Fibroblast of villous mesenchyme (primary cell): ENCODE results near the gene MBOAT1. TPM values are rescaled to one million over a fixed set of nuclear protein-coding genes. Genes with fewer than 3 reads are reported as not detected.
"Not testable (repeated sequence)": the region's sequence is repeated elsewhere in the genome, so short reads cannot be mapped to it uniquely, and the experiment has no call there.

Experiments
- DNase-seq: peaks from one replicate; pipeline ENCODE4 v3.0.0-alpha.2; 2010; ENCODE audit warnings: low read depth
- H3K4me3 ChIP-seq: 2 replicates; pipeline ENCODE4 v1.5.1; 2011; ENCODE audit warnings: low read depth, mild to moderate bottlenecking, low read length
- total RNA-seq: library from RNA; depleted of rRNA; stranded (reverse); fragments of >200 nt; gene quantifications from 2 replicates; pipeline ENCODE4 v1.2.3, GENCODE V29; 2012
- TF ChIP-seq, protein P1 (sequence below): IDR thresholded peaks from 2 replicates; pipeline ENCODE4 v1.5.1; 2012; ENCODE audit warnings: low read depth, mild to moderate bottlenecking, low read length; ENCODE audit not compliant: insufficient read depth

Gene MBOAT1
- total RNA-seq, 1 donor: 22.9 TPM

- no peak for DNase-seq
- TF ChIP-seq, protein P1, sequence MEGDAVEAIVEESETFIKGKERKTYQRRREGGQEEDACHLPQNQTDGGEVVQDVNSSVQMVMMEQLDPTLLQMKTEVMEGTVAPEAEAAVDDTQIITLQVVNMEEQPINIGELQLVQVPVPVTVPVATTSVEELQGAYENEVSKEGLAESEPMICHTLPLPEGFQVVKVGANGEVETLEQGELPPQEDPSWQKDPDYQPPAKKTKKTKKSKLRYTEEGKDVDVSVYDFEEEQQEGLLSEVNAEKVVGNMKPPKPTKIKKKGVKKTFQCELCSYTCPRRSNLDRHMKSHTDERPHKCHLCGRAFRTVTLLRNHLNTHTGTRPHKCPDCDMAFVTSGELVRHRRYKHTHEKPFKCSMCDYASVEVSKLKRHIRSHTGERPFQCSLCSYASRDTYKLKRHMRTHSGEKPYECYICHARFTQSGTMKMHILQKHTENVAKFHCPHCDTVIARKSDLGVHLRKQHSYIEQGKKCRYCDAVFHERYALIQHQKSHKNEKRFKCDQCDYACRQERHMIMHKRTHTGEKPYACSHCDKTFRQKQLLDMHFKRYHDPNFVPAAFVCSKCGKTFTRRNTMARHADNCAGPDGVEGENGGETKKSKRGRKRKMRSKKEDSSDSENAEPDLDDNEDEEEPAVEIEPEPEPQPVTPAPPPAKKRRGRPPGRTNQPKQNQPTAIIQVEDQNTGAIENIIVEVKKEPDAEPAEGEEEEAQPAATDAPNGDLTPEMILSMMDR: no peak
- H3K4me3 ChIP-seq: no peak overlapping the region
Measured at GRCh38 chr6:20182926-20183521, 29.2 kb downstream of the MBOAT1 start.

- TF ChIP-seq, protein P1: no peak
- H3K4me3 ChIP-seq: no peak overlapping the region
- no peak for DNase-seq
Measured at GRCh38 chr6:20182069-20182468, 30.2 kb downstream of the MBOAT1 start.

- DNase-seq: no peak
- TF ChIP-seq, protein P1: no peak
- no peak overlapping the region for H3K4me3 ChIP-seq
Measured at GRCh38 chr6:20180935-20181334, 31.3 kb downstream of the MBOAT1 start.

- not testable (repeated sequence) for DNase-seq, H3K4me3 ChIP-seq
Measured at GRCh38 chr6:20179287-20180045, 32.8 kb downstream of the MBOAT1 start.

- DNase-seq: no peak
- TF ChIP-seq, protein P1: no peak
- no peak overlapping the region for H3K4me3 ChIP-seq
Measured at GRCh38 chr6:20178327-20178726, 33.9 kb downstream of the MBOAT1 start.

GRCh38 chr6:20175810-20176410 is 36.4 kb downstream of the MBOAT1 start:
- DNase-seq: no peak
- no peak overlapping the region for H3K4me3 ChIP-seq
- TF ChIP-seq, protein P1: no peak
